GM19372 (cell line): Measurements from ENCODE around the gene LPP.

Experiments
- ATAC-seq: cut with Tn5 transposase; IDR thresholded peaks from one replicate; pipeline ENCODE4 v1.9.1; 2021; ENCODE audit warnings: mild to moderate bottlenecking, low read depth, moderate library complexity; ENCODE audit not compliant: unreplicated experiment

LPP gene

DNA sequence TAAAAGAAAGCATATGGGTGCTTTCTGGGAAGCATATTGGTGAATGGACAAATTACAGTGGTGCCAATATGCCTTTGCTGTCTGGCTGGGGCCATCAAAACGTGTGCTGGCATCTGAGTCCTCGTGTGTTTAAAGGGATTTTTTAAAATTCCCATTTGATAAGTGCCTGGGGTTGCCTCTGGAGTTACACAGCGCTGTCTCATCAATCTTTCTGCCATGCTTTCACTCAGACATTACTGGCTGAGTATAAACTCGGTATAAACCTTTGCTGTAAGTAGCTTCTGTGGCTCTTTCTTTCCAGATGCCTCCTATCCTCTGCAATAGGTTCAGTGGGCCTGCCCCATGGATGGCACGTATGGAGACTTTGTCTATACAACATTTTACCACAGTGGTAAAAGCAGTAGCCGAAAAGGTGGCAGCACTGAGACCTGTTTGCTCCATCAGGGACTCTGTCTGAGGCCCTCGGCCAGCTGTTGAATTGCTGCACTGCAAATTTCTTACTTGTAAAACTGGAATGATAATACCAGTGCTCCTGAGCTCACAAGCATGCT, 195.5 kb downstream of the LPP start:
- no peak for ATAC-seq

DNA sequence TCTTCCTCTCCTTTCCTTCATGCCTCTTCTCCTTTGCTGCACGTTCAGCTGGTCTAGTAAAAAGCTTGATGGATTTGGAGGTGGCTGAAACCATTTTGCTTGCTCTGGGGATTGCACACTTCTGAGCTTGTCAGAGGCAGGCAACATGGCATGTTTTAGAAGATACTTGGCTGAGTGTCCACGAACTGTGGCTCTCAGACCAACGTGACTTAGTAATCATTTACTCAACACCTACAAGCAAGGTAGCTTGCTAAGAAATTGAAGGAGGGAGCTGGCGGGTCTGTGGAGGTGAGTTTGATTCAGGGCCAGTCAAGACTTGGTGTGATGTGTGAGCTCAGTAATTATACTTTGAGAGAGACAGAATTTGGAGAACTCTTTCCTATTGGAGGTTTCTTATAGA, 196.0 kb downstream of the LPP start:
- ATAC-seq = no peak

DNA sequence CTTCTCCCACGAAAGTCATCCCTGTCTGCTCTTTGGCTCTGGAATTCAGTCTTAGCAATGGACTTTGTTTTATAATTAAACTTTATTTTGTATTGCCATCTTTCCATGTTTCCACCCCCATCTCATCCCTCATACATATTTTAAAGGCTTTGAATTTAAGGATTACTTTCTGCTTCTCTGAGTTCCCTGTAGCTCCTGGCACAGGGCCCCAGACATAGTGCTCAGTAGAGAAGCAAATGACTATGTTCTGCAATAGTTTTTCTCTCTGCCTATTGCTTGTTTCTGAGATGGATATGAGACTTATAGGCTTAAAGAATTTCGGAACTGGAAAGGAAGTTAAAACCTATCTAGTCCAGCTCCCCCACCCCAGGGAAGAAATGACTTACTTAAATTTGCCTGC, 197.0 kb downstream of the LPP start:
- no peak for ATAC-seq

DNA sequence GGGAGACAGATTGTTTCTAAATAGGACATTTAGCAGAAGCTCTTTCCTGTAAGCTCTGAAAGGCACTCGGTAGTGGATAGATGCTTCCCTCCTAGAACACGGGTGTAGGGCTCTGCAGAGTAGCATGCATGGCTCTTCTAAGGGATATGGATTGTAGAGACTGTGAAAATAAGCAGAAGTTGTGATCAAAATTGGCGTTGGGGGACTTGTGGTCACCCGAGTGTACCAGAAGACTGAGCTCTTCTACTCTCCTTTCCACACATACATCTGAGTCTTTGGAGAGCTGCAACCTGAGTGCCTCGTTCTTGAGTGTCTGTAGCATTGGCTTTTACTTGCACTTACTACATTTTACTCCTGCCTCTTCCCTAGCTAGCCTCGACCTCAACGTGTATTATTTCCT, 197.7 kb downstream of the LPP start:
- no peak for ATAC-seq

DNA sequence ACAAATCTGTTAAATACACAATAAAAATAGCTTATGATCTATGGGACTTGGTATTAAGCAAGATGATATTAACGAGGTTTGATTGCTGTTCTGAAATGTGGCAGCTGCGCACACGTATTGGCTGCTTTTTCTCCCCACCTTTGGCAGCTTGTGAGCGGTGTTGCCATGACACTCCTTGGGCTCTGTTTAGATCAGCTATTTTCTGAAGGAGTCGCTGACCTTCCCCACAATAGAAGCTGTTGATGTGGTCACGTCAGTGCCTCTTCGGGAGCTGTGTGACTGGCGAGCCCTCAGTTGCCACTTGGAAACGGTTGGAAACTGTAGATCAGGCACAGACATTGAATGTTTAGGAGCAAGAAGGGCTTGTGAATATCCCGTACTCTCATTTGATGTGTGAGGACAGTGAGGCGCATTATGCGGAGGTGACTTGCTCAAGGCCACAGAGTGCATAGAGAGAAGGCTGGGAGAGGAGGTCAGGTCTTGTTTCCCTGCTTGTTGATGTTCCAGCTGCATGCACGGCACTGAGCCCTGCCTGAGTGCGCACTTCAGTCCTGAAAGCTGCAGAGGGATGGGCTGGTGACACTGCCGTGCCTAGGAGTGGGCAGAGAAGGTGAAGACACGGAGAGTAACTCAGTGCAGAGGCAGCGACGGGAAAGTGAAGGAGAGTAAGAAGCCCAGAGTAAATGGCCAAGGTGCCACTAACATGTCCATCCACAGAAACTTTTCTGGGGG, 198.4 kb downstream of the LPP start:
- ATAC-seq = no peak

DNA sequence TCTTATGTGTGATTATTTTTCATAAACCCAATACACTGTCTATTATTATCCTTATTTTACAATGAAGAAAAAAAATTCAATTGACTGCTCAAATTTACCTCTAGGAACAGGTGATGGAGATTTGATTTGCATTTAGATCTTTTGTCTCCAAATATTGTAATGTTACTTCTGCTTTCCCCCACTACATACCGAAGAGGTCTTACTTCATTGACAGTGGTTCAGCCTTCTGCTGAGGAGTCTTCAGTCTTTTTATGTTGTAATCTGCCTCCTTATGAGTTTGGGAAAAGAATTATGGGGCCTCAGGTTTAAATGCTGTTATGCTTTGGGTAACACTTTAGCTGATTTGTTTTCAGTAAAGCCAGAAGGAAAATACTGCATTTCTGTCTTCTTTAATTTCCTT, 199.5 kb downstream of the LPP start:
- ATAC-seq = no peak

DNA sequence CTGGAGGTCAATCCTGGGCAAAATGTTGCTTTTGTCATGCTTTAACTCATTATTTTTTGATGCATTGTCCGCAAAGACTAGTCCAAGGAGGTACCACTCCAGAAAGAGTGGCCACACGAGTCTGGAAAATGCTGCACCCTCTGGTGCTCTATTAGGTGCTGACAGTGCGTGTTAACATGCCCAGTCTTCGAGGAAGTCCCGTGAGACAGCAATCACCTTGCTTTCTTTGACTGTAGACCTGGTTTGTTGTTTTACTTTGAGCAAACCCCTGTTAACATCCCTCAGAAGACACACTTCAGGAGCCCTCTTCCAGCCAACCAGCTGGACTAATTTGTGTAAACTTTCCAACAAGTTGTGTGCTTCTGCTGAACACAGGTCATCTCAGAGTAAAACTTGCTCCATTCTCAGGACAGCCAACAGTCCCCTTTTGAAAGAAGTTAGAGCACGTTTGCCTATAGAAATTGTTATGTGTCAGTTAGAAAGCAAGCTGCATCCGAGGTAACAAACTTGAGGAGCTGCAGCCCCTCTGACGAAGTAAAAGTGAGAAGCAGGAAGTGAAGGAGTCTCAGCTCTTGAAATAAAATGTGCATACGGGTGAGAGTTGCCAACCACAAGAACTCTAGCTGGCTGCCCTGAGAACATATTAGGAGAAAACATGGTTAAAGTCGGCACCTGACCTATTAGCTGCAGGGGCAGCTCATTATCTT, 205.0 kb downstream of the LPP start:
- ATAC-seq = no peak

DNA sequence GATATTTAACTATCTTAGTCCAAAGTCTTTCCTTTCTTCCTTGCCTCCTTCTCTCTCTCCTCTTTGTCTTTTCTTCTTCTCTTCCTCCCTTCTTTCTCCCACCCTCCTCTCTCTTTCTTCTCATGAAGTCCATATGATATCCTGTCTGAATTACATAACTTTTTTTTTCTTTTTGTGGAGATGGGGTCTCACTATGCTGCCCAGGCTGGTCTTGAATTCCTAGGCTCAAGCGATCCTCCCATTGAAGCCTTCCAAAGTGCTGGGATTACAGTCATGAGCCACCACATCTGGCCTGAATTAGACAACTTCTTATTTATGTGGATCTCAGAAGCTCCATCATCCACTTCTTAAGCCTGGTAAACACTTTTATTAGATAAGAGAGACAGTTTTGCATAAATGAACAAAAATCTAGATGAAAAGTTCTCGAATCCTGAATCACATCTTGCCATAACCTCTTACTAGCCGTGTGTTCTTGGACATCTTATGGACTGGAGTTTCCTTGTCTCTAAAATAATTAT, 206.5 kb downstream of the LPP start:
- no peak for ATAC-seq

DNA sequence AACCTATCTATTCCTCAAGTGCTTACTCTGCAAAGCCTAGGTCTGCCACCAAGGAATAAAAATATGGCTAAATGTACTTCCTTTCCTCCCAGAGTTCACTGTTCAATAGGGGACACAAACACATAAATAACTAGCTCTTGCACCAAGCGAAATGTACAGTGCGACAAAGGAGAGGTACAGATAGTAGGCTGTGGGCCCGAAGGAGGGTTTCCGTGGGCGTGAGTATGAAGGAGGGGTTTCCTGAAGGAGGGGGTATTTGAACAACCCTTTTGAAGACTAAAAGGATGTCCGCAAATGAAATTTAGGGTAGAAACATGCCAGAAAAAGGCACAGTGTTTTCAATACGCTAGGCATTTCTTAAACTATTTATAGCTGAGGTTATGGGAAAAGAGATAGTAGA, 207.9 kb downstream of the LPP start:
- no peak for ATAC-seq

DNA sequence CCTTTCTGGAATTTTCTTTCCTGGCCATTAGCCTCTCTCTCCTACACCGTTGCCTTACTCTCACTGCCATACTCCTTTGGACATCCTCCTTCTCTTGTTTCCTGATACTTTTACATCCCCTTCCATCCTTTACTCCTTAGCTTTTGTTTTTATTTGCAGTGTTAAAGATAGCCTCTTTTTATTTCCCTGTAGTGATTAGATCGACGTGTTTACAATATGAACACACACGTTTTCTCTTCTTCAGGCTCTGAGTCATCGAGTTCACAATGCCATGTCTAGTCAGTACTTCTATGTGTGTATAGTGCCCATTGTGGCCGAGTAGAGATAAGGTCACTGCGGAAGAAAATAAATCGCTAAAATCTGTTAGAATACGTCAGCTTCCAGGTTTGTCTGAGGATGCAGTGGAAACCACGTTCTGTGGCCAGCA, 208.5 kb downstream of the LPP start:
- no peak for ATAC-seq

DNA sequence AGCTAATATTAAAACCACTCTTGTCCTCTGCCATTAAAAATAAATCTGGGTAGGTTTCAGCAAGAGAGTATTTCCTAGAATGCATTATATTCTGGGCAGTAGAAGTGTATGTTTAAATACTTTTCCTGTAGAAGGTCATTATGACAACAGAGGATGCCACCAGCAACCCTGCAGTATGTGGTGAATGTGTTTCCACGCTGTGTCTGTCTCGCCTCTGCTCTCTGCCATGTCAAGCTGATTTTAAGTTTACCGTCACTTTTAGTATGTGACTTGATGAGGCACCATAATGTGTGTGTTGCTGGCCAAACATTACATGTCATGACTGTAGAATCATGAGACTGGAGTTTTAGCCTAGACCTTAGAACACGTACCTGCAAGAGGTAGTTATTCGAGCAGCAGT, 211.2 kb downstream of the LPP start:
- no peak for ATAC-seq

DNA sequence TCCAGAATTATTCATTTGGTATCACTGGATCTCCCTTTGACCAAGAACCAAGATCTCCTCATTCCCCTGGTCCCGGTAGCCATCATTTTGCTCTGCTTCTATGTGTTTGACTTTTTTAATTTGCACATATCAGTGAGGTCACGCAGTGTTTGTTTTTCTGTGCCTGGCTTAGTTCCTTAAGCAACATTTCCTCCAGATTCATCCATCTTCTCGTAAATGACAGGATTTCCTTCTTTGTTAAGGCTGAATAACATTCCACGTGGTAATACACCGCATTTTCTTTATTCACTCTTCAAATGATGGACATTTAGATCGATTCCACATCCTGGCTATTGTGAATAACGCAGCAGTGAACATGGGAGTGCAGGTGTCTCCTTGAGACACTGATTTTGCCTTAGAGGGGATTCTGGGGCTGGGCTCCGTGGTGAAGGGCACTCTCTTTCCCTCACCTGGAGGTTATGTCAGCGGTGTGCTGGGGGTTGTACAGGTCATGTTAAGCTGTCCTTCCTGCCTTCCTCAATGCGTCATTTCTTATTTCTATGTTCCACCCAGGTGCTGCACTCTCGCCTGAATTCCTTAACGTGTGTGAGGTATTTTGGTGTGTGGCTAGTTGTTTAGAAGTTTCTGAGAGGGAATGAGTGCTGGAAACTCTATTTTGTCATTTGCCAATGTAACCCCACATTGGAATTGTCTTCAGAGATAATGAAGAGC, 212.2 kb downstream of the LPP start:
- ATAC-seq = no peak

DNA sequence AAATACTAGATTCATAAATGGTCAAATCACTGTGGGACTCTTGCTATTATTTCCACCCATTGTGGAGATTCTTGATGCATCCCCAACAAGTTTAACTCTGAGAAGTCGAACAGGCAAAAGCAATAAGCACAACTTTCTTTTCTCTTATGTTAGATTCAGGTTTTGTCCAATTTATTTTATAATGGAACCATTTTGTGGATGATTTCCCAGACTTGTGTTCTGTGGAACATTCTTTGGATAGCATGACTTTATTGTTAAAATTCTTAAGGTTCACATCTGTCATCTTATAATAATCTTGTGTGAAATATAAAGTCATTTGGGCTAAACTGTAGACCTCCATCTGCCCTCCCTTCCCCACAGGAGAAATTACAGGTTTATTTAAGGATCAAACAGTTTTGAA, 213.7 kb downstream of the LPP start:
- no peak for ATAC-seq

DNA sequence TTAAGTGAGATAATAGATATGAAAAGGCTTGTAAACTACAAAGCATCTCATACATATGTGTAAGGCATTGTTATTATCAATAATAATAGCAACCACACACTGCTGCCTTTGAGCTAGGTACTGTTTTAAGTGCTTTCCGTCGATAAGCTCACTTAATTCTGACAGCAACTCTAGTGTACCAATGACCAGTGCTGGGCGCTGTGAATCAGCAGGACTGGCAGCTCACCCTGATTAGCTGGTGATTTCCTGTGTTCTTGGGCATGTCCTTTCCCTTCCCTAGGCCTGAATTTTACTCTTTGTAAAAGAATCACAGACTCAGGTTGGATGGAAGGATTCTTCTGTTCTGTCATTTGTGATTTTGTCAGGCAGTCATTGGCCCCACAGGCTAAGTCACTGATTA, 215.6 kb downstream of the LPP start:
- ATAC-seq = no peak

DNA sequence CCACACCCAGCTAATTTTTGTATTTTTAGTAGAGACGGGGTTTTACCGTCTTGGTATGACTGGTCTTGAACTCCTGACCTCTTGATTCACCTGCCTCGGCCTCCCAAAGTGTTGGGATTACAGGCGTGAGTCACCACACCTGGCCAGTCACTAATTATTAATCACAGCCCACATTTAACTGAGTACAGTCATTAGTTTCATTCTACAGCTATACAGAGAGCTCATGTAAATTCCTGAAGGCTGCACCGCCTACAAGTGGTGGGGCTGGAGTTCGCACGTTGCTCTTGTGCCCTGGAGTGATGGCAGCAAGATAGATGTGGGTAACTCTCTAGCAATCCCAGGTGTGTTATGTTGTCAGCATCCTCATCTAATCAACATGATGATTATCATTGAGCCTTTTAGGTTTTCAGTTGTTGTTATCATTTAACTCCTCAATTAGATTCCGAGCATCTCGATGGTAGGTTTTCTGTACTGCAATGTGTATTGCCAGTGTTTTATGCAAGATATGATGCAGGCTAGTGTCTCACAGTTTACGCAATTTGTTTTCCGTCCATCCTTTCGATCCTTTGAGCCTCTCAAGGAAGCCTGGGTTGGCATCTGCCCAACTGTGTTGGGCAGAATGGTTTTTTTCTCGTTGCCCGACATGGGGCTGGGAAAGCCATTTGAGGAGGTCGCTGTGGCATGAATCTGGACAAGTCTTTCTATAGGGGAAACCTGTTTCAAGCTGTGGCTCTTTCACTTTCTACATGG, 216.3 kb downstream of the LPP start:
- no peak for ATAC-seq

DNA sequence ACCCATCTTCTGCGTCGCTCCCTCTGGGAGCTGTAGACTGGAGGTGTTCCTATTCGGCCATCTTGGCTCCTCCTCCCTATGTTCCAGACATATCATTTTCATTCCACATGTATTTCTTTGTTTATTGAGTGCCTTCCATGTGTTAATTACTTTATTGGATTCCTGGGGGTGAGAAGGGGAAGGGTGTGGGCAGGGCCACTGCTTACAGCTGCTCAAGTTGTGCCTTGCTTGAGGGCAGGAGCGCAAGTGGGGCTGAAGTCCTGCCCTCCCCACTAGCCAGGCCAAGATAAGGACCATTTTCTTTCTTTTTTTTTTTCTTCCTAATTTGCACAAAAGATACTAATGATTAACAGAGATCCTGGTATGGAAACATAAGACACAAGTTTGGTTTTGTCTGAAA, 224.8 kb downstream of the LPP start:
- no peak for ATAC-seq

DNA sequence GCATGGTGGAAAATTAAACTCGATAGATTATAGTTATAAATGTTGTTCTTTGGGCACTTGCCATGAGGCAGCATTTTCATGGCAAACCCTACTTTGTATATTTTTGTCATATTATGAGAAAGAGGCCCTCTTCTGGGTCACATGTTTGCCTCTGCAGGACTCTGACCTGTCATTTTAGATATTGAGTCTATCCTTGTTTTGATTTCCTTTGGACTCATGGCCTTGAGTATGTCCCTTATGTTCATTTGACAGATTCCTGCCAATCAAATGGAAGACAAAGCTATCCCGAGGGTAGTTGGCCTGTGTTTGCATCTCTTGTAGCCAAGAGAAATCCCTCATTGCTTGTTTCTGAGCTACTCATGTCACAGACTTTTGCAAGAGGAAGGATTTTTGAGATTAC, 226.3 kb downstream of the LPP start:
- ATAC-seq = no peak

DNA sequence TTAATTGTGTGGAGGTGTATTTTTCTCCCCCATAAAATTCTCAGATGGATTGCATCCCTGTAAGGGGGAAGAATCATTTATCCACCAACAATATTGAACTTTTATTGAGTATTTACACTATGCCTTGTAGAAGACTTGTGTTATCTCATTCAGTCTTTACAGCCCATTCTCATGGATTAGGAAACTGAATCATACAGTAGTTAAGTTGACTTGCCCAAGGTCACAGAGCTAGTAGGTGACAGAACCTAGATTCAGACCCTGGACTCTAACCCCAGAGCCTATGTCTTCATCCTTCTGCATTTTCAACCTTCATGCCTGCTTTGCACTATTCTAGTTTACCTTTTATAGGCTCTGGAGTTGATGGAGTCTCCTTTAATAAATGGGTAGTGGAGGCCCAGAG, 226.8 kb downstream of the LPP start:
- no peak for ATAC-seq

DNA sequence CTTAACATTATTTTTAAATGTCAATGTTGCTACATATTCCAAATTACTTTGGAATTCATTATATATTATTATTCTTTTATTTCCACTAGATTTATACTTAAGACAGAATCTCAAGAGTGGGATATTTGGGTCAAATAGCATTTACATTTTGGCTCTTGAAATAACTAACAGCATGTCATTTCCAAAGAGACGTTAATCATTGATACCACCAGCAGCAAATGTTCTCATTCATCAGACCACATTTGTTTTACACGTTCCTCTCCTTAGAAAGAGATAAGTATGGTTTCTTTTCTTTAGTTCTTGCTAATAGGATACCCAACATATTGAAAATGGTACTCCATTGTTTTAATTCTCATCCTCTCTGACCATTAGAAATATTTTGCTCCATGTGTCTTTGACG, 229.8 kb downstream of the LPP start:
- no peak for ATAC-seq

DNA sequence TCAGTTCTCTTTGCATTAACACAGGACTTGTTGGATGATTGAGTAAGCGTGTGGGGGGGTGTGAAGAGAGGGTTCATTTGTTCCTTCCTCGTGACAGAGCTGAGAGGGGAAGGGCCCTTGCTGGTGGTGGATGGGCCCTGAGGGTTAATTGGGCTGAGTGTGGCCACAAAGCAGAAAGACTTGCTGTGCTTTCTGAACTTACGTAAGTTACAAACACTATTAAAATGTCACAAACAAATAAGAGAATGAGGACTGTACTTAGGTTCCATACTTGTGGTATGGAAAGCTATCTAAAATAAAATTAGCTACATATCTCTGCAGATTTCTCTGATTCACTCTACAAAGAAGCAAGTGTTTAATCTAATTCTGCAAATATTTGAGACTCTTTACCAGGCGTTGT, 231.3 kb downstream of the LPP start:
- no peak for ATAC-seq
